Activated naive CD8-positive, alpha-beta T cell treated with anti-CD3 and anti-CD28 coated beads for 36 hours (primary cell): Measurements from ENCODE around the gene PRELP. TPM values are rescaled to one million over a fixed set of nuclear protein-coding genes. Genes with fewer than 3 reads are reported as not detected.

Experiments used
- DNase-seq: peaks from one replicate; pipeline ENCODE4 v3.0.0; 2021
- H3K27ac Mint-ChIP-seq: one replicate; pipeline ENCODE4 v1.8.0; 2022; ENCODE audit warnings: mild to moderate bottlenecking, moderate library complexity, mixed read lengths
- H3K27me3 Mint-ChIP-seq: one replicate; pipeline ENCODE4 v1.8.0; 2022; ENCODE audit warnings: mild to moderate bottlenecking, mixed read lengths
- H3K36me3 Mint-ChIP-seq: one replicate; pipeline ENCODE4 v1.8.0; 2021; ENCODE audit warnings: mild to moderate bottlenecking, mixed read lengths
- H3K4me1 Mint-ChIP-seq: one replicate; pipeline ENCODE4 v1.8.0; 2021; ENCODE audit warnings: mixed read lengths
- H3K4me3 Mint-ChIP-seq: one replicate; pipeline ENCODE4 v1.8.0; 2022; ENCODE audit warnings: mild to moderate bottlenecking, moderate library complexity, mixed read lengths
- H3K9me3 Mint-ChIP-seq: one replicate; pipeline ENCODE4 v1.8.0; 2022; ENCODE audit warnings: mixed read lengths
- total RNA-seq, 2 experiments: library from RNA; stranded (reverse); gene quantifications; one replicate each; pipeline ENCODE4 v1.2.3, GENCODE V29; 2021

Gene PRELP
- total RNA-seq, 2 experiments from 2014 or later, result not detected

DNA sequence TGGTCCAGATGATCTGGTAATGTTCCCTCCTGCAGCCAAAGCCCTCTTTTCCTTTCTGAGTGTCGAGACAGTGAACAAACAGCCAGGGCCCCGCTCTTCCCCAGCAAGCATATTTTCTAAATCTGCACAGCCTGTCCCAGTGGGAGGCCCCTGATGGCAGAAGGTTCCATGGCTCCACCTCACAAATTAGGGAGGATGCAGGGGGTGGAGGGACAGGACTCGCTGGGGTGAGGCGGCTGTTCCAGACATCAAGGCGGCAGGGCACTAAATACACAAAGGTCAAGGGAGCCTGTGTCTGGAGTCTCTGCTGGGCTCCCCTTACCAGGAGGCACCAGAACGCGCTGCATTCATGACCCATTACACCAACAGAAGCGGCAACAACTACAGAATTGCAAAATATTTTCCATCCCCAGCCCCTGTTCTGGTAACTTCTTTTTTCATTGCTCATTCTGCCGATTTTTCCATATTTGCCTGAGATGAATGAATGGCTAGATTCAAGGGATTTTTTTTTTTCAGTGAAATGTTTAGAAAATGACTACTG lies 27.0 kb upstream of the PRELP start:
- H3K36me3 Mint-ChIP-seq, result no peaks in the 10 kb centered on the region
- peaks cover 25% of the 10 kb centered on the region for H3K27me3 Mint-ChIP-seq
- no peak overlapping the region for H3K27ac Mint-ChIP-seq
- no peak overlapping the region for H3K4me3 Mint-ChIP-seq
- DNase-seq, result no peak
- no peaks in the 10 kb centered on the region for H3K4me1 Mint-ChIP-seq
- no peaks in the 10 kb centered on the region for H3K9me3 Mint-ChIP-seq

DNA sequence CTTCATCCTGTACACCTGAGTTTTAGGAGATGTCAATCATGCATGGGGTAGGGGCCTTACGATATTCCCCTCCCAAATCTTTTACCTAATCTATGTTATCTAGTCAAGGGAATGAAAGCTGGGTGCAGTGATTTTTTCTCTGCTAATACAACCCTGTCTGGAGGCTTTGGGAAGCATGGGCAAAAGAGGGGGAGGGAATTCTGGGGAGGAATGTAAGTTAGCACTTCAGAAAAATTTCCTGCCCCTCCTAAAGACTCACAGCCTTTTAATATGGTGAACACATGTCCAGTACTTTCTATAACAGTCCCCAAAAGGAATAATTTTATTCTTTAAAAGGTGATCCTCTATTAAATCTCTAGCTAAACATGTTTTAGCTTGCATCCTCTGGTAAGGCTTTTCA lies 25.6 kb upstream of the PRELP start:
- Mint-ChIP-seq H3K27ac (no peak overlapping the region), H3K27me3 (peaks cover 28% of the 10 kb centered on the region), H3K36me3 (no peaks in the 10 kb centered on the region), H3K4me1 (no peaks in the 10 kb centered on the region), H3K4me3 (no peak overlapping the region), H3K9me3 (no peaks in the 10 kb centered on the region)
- no peak for DNase-seq

DNA sequence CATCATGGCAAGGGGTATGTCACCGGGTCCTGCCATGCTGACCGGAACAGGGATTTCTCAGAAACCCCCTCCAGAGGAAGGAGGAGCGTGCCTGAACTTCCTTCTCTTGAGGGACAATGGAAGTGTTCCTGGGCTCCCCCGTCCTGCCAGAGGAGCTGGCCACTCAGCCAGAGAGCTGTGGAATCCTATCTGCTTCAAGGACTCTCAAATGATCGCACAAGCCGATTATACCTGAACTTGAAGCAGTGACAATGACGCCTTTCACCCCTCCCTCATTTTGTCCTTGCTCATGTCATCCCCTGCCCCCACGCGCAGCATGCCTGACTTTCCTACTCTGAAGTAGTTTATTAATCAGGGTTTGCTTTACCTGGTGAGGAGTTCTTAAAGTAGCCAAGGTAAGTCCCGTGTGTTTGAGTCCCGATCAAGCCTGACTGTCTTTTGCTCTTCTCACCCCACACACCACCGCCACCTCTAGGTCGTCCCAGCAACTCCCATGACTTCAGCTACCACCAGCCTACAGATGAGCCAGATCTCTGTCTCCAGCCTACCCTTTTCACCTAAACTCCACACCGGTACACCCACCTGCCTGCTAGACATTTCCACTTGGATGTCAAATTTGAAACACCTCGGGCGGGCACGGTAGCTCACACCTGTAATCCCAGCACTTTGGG lies 25.0 kb upstream of the PRELP start:
- H3K4me1 Mint-ChIP-seq, result no peaks in the 10 kb centered on the region
- no peaks in the 10 kb centered on the region for H3K36me3 Mint-ChIP-seq
- peaks cover 28% of the 10 kb centered on the region for H3K27me3 Mint-ChIP-seq
- no peak overlapping the region for H3K4me3 Mint-ChIP-seq
- no peak overlapping the region for H3K27ac Mint-ChIP-seq
- H3K9me3 Mint-ChIP-seq, result no peaks in the 10 kb centered on the region
- DNase-seq, result no peak

DNA sequence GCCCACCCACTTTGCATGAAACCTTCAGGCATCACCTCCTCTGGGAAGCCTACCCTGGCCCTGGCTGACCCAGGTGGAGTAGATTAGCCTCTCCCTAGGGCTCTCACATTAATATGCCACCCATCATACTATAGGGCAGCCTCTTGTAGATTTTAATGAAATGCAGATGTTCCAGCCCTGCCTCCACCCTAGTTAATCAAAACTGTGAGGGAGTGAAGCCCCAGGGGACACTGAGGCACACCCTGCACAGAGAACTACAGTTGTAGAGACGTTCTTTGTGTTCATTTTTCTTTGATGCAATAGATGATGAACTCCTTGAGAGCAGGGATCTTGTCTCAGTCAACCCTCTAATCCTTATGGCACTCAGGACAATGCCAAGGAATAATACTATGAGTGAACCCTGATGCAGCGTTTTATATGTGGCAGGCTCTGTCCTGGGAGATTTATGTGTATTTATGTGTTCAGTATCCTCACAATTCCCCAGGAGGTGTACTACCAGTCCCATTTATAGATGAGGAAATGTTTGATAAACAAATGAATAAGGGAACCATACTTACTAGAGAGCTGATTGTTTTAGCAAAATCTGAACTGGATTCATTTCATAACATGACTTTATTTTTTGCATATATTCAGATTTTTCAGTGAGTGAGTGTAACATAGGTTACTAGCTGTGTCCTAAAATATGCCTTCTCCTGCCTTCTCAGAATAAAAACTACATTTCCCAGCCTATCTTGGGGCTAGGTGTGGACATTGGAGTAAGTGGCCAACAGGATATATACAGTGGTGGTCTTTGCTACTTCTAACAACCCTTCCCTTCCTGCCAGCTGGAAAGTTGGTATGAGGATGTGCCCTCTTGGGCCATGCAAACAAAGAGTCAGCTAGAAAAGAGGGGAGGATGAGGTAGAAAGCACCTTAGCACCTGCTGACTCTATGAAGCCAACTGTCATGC lies 23.5 kb upstream of the PRELP start:
- H3K27ac Mint-ChIP-seq, result no peak overlapping the region

DNA sequence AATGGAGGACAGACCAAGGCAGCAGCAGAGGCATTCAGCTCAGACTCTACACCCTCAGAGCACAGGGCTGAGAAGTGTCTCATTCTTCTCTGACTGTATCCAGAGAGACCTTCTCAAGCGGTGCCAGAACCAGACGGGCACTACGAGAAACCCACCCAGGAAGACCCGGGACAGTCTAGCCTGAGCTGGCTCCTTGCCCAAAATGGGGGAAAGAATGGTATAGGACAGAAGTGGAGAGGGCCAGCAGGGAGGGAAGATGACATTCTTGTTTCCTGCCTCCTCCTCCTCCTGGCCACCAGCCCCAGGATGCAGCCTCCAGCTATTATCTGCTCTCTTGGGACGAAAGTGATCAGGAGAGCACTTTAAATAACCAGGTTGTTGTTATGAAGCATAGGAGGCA lies 22.6 kb upstream of the PRELP start:
- no peaks in the 10 kb centered on the region for H3K4me1 Mint-ChIP-seq
- H3K27ac Mint-ChIP-seq, result no peak overlapping the region
- no peak overlapping the region for H3K4me3 Mint-ChIP-seq
- H3K9me3 Mint-ChIP-seq, result no peaks in the 10 kb centered on the region
- peaks cover 28% of the 10 kb centered on the region for H3K27me3 Mint-ChIP-seq
- no peaks in the 10 kb centered on the region for H3K36me3 Mint-ChIP-seq
- DNase-seq, result no peak

More for the DNA sequence above, 23.5 kb upstream of the PRELP start:
- H3K27me3 Mint-ChIP-seq, result peaks cover 28% of the 10 kb centered on the region
- H3K4me1 Mint-ChIP-seq, result no peaks in the 10 kb centered on the region
- DNase-seq, result no peak
- no peaks in the 10 kb centered on the region for H3K36me3 Mint-ChIP-seq
- no peak overlapping the region for H3K4me3 Mint-ChIP-seq
- no peaks in the 10 kb centered on the region for H3K9me3 Mint-ChIP-seq

DNA sequence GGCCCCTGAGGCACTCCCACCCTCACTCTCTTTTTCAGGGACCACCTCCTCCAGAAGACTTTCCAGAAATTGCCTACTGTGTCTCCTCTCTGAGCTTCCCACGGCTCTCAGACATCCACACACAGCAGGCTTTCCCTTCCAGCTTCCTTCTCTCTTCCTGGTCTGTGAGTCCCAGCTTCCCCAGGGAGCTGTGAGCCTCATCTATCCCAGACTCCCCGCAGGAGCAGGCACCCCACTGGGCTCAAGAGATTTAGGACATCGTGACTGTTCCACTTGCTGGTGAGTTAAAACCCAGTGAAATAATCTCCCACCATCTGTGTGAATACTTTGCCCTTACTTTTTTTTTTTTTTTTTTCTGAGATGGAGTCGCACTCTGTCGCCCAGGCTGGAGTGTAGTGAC lies 22.0 kb upstream of the PRELP start:
- Mint-ChIP-seq H3K36me3 (no peaks in the 10 kb centered on the region), H3K9me3 (no peaks in the 10 kb centered on the region), H3K4me1 (no peaks in the 10 kb centered on the region), H3K4me3 (no peak overlapping the region), H3K27me3 (peaks cover 25% of the 10 kb centered on the region), H3K27ac (no peak overlapping the region)
- DNase-seq, result no peak

DNA sequence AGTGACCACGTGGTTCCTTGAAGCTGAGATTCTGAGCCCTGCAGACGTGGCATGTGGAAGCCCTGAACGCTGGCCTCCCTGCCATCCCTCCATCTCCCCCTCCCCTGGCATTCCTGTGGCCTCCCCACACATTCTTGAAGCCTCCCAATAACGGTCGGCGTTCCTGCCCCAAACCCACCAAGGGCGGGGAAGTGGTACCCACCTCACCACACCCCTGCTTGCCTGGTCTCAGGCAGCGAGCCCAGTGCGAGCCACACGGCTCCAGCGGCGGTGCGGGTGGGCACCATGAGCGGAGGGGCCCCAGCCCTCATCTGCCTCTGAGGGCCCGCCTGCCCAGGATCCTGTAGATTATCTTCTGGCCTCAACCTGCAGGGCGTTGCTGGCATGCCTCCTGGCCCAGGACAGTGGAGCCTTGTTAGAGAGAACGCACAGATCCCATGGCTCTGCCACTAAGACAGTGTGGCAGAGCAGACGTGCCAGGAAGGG lies 20.6 kb upstream of the PRELP start:
- Mint-ChIP-seq H3K27me3 (peaks cover 21% of the 10 kb centered on the region), H3K36me3 (no peaks in the 10 kb centered on the region), H3K4me3 (no peak overlapping the region), H3K9me3 (no peaks in the 10 kb centered on the region), H3K27ac (no peak overlapping the region), H3K4me1 (no peaks in the 10 kb centered on the region)
- DNase-seq, result no peak

DNA sequence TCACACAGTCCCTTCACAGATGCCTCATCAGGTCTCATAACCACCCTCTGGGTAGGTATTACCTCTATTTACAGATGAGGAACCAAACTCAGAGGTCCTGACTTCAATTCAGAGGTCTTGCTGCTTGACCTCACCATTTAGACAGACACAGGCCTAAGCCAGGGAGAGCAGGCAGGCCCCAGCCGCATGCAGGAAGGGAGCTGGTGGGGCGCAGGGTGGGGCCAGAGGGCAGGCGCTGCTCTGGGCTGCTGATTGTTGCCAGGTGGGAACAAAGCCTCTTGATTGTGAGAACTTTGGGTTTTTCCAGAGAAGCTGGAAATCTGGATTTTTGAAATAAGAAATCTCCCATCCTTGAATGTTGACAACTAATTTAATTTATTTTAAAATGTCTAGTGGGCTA lies 19.9 kb upstream of the PRELP start:
- H3K27ac Mint-ChIP-seq, result no peak overlapping the region
- H3K36me3 Mint-ChIP-seq, result no peaks in the 10 kb centered on the region
- H3K4me3 Mint-ChIP-seq, result no peak overlapping the region
- H3K4me1 Mint-ChIP-seq, result no peaks in the 10 kb centered on the region
- peaks cover 23% of the 10 kb centered on the region for H3K27me3 Mint-ChIP-seq
- DNase-seq, result no peak
- H3K9me3 Mint-ChIP-seq, result no peaks in the 10 kb centered on the region

DNA sequence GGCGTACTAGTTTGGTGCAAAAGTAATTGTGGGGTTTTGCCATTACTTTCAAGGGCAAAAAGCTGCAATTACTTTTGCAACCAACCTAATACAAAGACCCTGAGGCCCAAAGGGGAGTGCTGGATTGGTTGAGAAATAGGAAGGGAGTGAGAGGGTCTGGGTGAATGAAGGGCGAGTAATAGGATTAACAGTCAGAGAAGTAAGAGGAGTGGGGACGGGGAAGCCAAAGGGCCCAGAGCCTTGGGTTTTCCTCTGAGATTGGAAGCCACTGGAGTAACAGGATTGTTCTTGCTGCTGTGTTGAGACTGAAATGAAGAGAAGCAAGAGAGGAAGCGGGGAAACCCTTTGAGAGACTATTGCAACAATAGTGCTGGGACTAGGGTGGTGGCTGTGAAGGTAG lies 19.0 kb upstream of the PRELP start:
- no peaks in the 10 kb centered on the region for H3K9me3 Mint-ChIP-seq
- H3K27me3 Mint-ChIP-seq, result peaks cover 22% of the 10 kb centered on the region
- H3K27ac Mint-ChIP-seq, result no peak overlapping the region
- DNase-seq, result no peak
- H3K4me3 Mint-ChIP-seq, result no peak overlapping the region
- no peaks in the 10 kb centered on the region for H3K36me3 Mint-ChIP-seq
- no peaks in the 10 kb centered on the region for H3K4me1 Mint-ChIP-seq

DNA sequence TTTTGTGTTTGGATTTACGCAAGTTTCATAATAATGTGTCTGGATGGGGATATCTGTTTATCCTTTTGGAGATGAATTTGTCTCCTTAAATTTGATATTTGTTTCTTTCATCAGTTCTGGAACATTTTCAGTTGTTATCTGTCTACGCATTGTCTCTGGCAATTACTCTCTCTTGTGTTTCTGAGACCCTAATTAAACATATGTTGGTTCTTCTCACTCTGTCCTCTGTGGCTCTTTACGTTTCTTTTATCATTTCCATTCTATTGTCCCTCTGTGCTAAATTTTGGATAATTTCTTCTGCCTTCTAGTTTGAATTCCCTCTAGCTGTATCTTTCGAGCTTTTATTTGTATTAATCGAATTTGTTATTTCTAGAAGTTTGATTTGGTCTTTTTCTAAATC lies 17.5 kb upstream of the PRELP start:
- H3K9me3 Mint-ChIP-seq, result no peaks in the 10 kb centered on the region
- H3K4me1 Mint-ChIP-seq, result peaks cover 6% of the 10 kb centered on the region
- no peak overlapping the region for H3K4me3 Mint-ChIP-seq
- no peak overlapping the region for H3K27ac Mint-ChIP-seq
- no peaks in the 10 kb centered on the region for H3K36me3 Mint-ChIP-seq
- H3K27me3 Mint-ChIP-seq, result peaks cover 13% of the 10 kb centered on the region
- no peak for DNase-seq

DNA sequence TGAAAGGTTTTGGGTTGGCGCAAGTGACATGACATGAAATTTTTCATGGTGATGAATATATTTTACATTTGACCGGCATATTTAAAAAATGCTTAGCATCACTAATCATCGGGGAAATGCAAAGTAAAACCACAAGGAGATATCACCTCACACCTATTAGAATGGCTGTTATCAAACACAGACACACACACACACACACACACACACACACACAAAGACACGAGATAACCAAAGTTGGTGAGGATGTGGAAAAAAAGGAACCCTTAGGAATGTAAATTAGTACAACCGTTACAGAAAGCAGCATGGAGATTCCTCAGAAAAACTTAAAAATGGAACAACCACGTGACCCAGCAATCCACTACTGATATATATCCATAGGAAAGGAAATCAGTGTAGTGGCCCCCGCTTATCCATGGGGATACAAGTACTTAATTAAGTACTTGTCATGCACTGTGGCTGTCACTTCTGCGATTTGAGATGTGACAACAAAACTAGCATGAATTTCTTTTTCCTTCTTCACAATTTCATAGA lies 15.9 kb upstream of the PRELP start:
- no peak overlapping the region for H3K27ac Mint-ChIP-seq
- H3K9me3 Mint-ChIP-seq, result no peaks in the 10 kb centered on the region
- no peak overlapping the region for H3K4me3 Mint-ChIP-seq
- no peaks in the 10 kb centered on the region for H3K36me3 Mint-ChIP-seq
- DNase-seq, result no peak
- H3K27me3 Mint-ChIP-seq, result peaks cover 15% of the 10 kb centered on the region
- H3K4me1 Mint-ChIP-seq, result peaks cover 6% of the 10 kb centered on the region

DNA sequence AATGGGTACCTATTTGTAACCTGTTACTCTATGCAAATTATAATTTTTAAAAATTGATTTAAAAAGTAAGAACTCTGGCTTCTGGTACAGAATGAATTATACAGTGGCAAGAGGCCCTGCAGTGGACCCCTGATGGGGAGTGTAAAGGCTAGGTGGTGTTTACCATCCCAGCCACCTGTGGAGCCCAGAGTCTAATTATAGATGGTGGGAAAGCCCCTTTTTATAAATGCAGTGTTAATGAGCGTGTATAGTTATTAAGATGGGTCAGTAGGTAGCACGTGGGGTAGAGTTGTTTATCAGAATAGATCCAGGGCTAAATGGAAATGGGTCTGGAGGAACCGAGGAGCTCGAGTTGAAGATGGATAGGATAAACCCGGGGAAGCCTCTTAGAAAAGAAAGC lies 13.9 kb upstream of the PRELP start:
- Mint-ChIP-seq H3K9me3 (no peaks in the 10 kb centered on the region), H3K27me3 (peaks cover 15% of the 10 kb centered on the region), H3K4me1 (peaks cover 6% of the 10 kb centered on the region), H3K4me3 (no peak overlapping the region), H3K27ac (no peak overlapping the region), H3K36me3 (no peaks in the 10 kb centered on the region)
- no peak for DNase-seq

DNA sequence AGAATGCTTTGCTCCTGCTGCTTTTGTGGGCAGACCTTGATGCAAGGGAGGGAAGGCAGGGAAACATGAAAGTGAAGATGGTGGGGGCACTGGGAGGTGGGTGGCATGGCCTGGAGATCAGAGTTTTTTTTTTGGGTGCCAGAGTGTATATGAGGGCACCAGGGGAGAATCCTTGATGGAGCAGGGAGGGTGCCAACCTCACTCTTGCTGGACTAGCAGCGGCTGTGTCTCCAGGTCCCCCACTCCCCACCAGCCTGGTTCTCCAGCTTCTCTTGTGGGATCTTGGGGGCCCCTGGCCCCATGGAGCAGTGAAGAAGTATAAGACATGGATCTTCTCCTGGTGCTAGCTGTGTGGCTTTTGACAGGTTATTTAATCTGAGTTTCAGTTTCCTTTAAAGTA lies 13.5 kb upstream of the PRELP start:
- Mint-ChIP-seq H3K9me3 (no peaks in the 10 kb centered on the region), H3K36me3 (no peaks in the 10 kb centered on the region), H3K27ac (no peak overlapping the region), H3K4me1 (peaks cover 6% of the 10 kb centered on the region), H3K4me3 (no peak overlapping the region), H3K27me3 (peaks cover 15% of the 10 kb centered on the region)
- no peak for DNase-seq

DNA sequence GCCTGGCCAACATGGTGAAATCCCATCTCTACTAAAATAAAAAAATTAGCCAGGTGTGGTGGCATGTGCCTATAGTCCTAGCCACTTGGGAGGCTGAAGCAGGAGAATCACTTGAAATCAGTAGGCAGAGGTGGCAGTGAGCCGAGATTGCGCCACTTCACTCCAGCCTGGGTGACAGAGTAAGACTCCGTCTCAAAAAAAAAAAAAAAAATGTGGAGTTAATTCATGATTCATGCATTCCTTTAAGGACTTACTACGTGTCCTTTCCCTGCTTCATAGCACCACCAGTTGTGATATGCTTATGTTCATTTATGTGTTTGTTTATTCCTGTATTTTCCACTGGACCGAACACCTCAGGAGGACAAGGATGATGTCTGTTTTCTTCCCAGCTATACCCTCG lies 12.7 kb upstream of the PRELP start:
- Mint-ChIP-seq H3K4me1 (peaks cover 6% of the 10 kb centered on the region), H3K27me3 (peaks cover 18% of the 10 kb centered on the region), H3K36me3 (no peaks in the 10 kb centered on the region), H3K4me3 (no peak overlapping the region), H3K27ac (no peak overlapping the region), H3K9me3 (no peaks in the 10 kb centered on the region)
- DNase-seq, result no peak

DNA sequence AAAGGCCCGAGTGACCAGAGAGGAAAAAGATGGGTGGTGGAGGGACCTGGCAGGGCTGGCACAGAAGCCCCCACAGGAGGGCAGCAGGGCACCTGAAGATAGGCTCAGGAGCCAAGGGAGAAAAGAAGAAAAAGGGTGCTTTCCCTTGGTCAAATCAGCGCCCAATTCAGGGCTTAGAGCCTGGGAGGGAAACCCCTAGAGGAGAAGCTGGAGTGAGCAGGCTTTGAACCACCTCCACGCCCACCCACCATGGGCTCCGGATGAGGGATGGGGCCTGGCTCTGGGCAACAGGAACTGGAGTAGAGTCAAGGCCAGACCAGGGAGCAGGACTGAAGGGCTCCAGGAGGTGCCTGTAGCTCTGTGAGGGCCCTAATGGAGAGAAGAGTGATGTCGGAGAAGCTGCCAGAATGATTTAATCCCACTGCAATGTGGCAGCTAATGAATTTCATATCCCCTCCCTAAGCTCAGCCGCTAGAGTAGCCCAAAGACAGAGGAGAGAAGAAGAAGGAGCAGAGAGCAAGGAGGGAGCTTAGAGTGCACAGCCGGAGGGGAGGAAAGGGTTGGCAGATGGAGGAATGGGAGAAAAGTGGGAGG lies 12.0 kb upstream of the PRELP start:
- Mint-ChIP-seq H3K9me3 (no peaks in the 10 kb centered on the region), H3K4me3 (no peak overlapping the region), H3K36me3 (no peaks in the 10 kb centered on the region), H3K4me1 (peaks cover 6% of the 10 kb centered on the region), H3K27ac (no peak overlapping the region), H3K27me3 (peaks cover 18% of the 10 kb centered on the region)
- DNase-seq, result no peak
